H4 (cell line): ENCODE data around the gene SNX27. TPM values are rescaled to one million over a fixed set of nuclear protein-coding genes. Genes with fewer than 3 reads are reported as not detected.
"Not testable (repeated sequence)": the region's sequence is repeated elsewhere in the genome, so short reads cannot be mapped to it uniquely, and the experiment has no call there.

Source experiments
- DNase-seq: peaks from one replicate; pipeline ENCODE4 v3.0.0-alpha.2; 2015; ENCODE audit warnings: low spot score
- total RNA-seq: library from RNA; depleted of rRNA; stranded (reverse); fragments of >200 nt; shearing (Covaris generic); gene quantifications from 2 replicates; pipeline ENCODE4 v1.2.3, GENCODE V29; 2014

Gene SNX27
- total RNA-seq, 1 experiment from 2014 or later: 17.7 TPM

DNA sequence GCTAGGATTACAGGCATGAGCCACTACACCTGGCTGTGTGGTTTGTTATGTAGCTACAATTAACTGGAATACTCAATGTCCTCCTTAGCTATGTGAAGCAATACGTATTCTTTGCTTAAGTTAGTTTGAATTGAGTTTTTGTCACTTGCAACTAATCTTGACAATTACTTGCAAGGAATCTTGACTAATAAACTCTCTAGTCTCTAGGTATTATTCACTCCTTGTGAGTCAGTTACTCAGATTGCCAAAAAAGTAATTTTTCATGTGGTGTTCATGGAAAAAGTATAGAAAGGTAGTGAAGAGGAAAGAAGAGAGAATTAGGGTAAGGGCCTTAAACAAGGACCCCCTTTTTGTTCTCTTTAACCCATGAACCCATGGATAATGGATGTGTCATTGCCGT lies 7.6 kb upstream of the SNX27 start:
- no peak for DNase-seq

DNA sequence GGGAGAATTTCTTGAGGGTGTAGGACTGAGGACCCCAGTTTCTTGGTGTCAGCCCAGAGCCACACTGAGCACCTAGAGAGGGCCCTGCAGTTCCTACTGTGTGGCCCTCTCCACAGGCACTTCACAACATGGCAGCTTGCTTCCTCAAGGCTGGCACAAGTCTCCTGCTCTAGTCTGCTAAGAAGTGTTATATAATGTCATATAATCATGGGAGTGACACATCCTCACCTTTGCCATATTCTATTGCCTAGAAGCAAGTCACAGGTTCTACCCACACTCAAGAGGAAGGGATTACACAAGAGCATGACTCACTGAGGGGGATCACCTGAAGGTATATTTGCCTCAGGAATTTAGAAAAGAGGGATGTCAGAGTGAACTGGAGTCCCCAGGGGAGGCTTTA lies 5.5 kb upstream of the SNX27 start:
- peak; percentile 58 for DNase-seq

DNA sequence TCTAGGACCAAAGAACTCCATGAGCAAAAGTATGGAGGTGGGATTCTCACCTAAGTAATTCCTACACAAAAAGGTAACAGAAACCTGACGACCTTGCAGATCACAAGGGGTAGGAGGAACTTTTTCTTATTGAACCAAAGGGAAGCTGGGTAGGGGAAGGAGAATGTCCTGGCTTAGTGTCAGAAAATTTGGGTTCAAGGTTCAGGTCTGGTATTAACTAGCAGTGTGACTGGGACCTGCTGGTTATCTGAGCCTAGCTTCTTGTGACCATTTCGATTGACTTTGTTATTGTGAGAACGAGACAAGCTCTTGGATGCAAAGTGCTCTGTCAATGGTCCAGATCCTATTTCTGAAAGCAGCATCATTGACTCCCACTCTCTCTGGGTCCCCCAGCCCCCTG lies 5.0 kb upstream of the SNX27 start:
- DNase-seq: no peak

DNA sequence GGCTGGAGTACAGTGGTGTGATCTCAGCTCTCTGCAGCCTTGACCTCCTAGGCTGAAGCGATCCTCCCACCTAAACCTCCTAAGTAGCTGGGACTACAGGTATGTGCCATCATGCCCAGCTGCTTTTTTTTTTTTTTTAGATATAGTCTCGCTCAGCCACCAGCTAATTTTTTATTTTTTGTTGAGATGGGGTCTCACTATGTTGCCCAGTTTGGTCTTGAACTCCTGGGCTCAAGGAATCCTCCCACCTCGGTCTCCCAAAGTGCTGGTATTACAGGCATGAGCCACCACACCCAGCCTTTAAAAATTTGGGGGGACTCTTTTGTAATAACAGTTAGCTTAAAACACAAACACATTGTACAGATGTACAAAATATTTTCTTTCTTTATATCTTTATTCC lies 1.7 kb upstream of the SNX27 start:
- DNase-seq: no peak

DNA sequence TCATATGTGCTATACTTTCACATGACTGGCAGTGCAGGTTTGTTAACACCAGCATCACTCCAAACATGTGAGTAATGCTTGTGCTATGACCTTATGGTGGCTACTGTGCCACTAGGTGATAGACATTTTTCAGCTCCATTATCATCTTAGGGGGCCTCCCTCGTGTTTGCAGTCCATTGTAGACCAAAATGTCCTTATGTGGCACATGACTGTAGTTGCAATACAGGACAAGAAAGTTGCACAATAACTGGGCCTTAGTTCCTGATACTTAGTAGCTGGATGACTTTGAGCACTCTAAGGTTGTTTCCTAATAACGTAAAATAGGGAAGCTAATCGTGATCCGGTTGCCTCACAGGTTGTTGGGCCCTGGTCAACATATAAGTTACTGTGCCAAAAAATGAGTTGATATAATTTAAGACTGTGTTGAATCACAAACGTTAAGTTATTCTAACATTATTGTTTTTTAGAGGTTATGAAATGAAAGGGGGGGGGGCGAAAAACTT lies 511 bp upstream of the SNX27 start:
- peak; percentile 33 for DNase-seq

DNA sequence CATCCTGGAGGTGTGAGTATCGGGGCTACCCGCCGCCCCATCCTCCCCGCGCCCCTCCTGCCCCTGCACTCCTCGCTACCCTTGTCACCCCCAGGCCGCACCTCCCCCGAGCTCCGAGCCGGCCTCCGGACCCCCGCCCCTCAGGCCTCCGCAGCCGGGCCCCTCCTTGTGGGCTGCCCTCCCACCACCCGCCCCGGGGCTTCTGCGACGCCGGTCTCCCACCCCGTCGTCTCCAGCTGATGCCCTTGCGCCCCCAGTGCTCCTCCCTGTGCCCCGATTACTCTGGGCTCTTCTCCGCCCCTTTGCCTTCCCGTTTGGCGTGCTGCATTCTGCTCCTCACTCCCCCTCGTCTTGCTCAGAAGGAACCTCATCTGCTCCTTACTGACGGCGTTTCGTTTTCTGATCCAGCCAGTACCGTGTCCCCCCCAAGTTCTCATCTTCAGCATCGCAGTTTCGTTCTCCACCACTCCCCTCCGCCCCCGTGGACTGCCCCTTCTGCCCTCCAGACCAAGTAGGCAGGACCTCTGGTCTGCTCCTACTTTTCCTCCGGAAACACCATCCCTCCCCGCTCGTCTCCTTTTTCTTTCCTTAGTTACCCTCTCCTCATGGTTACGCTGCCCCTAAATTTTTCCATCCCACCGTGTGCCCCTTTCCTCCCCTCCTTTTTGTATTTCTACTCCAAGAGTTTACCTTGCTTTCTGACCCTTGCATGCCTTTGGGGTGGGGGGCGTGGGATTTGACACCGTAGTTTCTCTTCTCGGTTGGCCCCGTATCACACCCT lies 841 bp downstream of the SNX27 start:
- no peak for DNase-seq

DNA sequence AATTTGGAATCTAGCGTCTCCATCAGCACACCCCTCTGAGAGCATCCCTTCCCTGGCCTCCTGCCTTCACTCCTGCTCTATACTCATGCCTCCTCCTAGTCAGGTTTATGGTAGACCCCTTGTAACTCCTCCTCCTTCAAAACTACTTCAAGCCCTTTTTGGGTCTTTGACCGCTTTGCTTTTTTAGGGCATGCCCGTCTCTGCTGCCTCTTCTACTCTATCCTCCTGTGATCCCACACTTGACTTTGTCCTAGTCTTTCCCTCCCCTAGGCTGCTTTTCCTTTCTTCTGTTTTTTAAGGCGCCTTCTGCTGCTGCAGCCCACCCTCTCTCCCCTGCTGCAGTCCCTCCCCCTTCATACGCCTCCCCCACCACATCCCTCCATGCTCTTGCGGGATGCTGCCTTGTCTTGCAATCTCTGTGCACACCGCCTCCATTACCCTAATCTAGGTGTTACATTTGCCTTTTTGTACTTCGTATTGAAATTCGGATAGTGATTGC lies 1.5 kb downstream of the SNX27 start:
- DNase-seq: no peak

DNA sequence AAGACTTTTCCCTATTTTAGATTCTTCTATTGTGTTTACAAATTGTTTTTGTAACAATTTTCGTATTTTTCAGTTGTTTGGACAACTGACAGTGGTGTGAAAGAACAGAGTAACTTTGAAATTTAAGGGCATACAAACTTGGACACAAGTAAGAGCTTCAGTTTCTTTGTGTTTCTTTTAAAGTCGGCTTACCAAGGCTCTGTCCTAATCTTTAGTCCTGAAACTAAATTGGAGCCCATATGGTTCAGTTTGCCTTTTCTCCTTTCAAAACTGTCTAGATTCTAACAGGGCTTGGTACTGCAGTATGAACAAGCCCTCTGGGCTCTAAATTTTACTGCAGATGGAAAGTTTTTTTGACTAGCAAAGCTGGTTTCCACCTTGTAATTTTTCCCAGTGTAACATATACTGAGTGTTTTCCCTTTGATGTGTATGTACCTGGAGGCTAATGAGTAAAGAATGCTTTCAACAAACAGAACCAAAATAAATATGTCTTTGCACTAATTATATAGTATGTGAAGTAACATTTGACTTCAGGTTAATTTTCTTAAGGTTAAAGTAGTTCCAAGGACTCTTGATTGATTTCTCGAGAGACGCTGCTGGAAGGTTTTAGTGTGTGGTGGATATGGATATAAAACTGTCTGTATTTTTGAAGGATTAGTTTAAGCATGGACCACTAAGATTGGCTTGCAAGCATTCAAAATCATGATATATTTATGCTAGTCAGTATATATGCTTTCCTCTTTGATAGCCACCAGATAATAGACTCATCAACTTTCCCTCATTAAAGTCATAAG lies 4.1 kb downstream of the SNX27 start:
- DNase-seq: no peak

DNA sequence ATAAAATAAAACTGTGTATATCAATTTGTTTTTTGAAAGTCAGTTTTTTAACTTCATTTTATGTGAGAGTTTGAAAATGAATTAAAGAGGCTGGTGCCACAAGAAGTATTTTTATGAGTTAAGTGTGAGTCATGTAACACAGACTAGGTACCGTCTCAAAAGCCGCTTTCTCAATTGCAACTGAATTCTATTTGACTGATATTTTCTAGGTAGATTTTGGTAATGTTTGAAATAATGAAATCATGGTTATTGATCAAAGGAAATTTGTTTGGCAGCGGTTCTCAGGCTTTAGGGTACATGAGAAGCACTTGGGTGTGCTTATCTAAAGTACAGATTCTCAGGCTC lies 4.6 kb downstream of the SNX27 start:
- DNase-seq: no peak

DNA sequence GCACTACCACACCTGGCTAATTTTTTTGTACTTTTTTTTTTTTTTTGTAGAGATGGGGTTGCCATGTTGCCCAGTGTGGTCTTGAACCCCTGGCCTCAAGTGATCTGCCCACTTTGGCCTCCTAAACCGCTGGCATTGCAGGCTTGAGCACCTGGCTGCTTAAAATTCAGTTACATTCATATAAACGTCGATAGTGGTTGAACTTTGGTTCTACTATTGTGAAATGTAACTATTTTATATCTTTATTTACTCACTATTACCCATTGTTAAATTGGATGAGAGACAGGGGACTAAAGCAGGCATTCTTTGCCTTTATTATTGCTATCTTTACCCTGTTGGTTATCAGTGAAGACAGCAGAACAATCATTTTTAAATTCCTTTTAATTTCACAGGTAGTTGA lies 6.2 kb downstream of the SNX27 start:
- no peak for DNase-seq

DNA sequence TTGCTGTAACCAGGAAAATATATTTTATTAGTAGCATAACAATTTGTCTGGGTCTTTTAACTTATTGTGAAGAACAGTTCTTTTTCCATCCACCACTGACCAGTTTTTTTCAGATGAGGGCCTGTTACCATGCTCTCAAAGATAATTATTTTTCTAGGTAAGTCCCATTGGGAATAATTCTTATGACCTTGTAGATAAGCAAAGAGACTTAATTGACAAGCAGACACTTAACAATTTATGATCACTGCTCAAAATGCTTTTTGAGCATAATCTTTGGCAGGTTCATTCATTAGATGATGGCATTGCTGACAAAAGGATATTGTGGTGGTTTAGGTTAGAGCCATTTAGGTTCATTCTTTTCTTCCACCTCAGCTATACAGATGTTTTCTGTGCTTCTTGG lies 6.6 kb downstream of the SNX27 start:
- no peak for DNase-seq

DNA sequence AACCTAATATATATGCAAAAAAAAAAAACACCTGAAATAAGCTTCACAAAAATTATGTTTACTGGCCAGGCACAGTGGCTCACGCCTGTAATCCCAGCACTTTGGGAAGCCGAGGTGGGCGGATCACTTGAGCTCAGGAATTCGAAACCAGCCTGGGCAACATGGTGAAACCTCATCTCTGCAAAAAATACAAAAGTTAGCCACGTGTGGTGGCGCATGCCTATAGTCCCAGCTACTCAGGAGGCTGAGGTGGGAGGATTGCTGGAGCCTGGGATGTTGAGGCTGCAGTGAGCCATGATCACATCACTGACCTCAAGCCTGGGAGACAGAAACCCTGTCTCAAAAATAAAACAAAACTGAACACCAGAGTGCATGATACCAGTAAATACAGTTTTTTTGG lies 7.1 kb downstream of the SNX27 start:
- not testable (repeated sequence) for DNase-seq

DNA sequence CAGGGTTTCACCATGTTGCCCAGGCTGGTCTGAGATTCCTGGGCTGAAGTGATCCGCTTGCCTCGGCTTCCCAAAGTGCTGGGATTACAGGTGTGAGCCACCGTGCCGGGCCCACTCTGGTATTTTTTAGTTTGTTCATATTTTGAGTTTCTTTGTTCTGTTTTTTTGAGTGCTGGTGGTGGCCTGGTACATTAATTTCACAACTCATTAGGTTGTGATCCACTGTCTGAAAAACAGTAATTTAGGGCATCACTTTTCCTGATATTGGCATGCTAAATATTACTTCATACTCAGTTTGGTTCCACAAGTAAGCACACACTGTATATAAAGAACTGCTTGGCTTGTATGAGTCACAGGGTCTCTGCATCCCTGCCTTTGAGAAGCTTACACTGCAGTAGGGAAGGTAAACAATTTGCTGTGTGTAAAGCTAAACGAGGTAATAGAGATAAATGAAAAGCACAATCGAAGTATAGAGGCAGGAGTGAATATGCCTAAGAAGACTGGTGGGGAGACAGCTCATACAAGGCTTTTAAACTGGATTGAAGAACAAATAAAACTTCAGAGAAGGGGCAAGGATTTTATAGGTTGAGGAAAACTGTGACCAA lies 7.7 kb downstream of the SNX27 start:
- DNase-seq: peak; percentile 51

DNA sequence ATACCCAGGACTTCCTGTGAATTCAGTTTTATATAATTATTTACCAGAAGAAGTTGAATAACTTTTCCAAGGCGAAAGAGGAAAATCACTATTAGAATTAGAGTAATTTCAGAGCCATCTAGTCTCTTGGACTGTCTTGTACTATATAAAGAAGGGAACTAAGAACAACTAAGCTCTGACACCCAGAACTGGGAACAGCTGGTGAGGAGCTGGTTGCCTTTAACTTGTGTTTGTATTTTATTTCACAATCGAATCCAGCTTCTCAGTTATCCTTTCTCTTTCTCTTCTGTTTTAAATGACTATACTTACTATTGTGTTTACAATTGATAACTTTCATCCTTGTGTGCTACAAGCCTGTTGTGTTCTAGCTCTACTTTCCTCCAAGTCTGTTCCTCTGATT lies 8.4 kb downstream of the SNX27 start:
- DNase-seq: no peak

DNA sequence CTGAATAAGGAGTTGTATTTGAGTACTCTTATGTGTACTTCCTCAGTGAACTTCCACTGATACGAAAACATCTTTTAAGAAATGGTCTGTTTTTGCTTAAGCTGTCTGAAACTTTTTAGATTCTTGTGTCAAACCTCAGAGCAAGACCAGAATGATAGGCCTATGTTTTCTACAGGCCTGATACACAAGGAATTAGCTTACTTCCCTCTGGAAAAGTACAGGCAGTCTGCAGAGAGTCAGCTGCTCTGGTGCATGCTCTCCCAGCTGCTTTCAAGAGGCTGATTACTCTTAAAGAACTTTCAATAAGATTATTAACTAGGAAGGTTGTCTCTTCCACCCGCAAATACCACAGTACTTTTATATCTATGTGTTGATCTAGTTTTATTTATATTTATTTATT lies 9.5 kb downstream of the SNX27 start:
- no peak for DNase-seq

DNA sequence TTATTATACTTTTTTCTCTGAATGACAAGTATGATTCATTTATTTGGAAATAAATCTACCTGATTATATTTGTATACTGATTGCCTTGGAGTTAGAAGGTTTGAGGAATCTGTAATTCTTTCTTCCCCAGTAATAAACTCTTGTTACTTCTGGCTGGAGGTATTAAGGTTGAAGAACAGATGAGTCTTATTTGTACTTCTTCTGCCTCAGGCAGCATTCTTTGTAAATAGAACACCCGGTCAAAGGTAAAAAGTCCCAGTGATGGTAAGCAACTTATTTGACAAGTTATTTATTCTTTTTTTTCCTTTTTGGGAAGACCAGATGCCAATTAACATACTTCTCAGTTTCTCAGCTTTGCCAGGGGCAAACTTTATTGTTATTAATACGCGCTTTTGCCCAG lies 12.9 kb downstream of the SNX27 start:
- DNase-seq: no peak

DNA sequence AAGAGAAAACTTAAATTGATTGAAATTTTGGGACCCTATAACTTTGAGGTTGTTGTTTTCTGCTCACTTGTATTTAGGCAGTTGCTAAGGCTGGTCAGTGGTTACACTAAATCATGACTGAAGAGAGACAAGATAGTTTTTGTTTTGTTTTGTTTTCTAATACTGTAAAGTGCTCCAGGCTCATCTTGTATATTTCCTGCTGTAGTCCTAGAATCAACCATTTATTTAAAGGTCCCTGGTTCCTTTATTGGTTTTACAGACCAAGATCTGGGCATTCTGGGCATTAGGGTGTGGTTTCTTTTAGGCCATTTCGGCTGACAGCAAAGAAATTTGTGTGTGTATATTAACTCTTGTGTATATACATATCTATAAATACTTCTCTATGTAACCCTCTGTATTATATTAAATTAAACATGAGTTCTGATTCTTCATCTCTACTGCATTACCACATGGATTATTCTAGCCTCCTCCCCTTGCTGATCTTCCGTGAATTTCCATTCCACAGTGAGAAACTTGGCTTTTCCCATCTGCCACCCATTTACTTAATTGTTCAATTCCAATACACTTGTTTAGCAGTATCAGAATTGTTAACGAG lies 15.0 kb downstream of the SNX27 start:
- DNase-seq: no peak

DNA sequence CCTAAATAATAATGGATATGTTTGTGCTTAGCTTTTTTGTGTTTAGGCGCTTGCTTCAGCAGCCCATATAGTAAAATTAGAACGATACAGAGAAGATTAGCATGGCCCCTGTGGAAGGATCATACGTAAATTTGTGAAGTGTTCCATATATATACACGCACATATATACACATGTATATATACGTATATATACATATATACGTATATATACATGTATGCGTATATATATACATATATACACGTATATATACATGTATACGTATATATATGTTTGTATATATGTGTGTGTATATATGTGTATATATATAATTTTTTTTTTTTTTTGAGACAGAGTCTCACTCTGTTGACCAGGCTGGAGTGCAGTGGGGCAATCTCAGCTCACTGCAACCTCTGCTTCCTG lies 17.4 kb downstream of the SNX27 start:
- no peak for DNase-seq

DNA sequence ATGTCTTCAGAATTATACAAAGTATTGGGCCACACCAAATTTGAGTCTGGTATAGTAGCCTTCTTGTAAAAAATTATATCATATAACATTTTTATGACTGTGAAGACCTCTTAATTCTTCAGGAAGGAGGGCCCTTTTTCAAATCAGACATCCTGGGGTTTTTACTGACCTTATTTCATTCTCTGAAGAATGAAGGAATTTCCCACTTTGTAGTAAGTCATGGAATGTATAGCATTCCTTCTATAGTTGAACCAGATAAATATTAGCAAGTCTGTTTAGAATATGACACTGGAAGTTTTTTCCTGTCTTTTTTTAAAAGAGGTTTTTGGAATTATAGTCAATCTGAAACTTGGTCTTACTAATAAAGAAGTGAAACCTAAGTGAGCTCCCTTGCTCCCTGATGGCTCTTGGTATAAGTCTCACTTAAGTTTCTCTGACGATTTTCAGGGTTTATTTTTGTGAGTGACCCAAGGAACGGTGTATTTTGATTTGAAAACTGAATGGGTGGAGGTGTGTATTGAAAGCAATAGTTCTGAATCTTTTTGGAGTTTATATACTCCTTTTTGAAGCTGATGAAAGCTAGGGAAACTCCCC lies 23.7 kb downstream of the SNX27 start:
- DNase-seq: no peak

DNA sequence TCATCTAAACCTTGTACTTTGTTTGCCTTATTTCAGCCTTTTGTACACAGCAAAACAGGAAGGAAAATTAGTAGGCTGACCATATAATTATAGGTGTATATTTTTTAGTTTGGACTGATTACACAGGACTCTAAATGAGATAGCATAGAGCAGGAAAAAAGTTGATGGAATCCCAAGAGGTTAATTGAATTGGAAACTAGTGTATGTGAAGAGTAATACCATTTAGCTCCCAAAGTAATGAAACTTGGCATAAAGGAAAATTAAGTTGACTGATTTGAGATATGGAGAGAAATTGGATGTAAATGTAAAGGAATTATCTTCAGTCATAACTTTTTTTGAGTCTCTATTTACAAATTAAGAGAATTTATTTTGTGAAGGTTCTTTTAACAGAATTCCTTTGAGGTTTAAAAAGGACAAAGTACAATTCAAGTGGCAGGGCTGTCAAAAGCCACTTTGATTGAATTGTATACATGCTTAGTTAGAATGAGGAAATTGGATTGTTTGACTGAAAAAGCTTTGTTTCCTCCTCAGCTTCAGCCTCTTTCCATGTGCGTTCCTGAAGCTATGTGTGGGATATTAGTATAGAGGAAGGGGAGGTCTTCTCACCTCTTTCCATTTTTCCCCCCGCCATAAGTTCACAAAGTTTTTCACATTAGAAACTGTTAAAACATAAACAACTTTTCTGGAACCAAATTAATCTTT lies 26.4 kb downstream of the SNX27 start:
- no peak for DNase-seq

DNA sequence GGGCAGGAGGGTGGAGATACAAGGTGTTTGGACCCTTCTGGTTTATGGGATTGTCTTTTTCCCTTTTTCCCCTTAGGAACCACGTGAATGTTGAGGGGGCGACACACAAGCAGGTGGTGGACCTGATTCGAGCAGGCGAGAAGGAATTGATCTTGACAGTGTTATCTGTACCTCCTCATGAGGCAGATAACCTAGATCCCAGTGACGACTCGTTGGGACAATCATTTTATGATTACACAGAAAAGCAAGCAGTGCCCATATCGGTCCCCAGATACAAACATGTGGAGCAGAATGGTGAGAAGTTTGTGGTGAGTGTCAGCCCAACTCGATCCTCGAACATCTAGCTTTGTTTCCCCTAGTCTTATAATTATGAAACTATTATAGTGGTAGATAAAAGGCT lies 27.0 kb downstream of the SNX27 start:
- no peak for DNase-seq
